CD14-positive monocyte (primary cell): Measurements from ENCODE around the gene ACSL1. TPM values are rescaled to one million over a fixed set of nuclear protein-coding genes. Genes with fewer than 3 reads are reported as not detected.
"Not testable (repeated sequence)": the region's sequence is repeated elsewhere in the genome, so short reads cannot be mapped to it uniquely, and the experiment has no call there.

Experiments used
- DNase-seq, 3 donors: peaks; one replicate each; pipeline ENCODE4 v3.0.0-alpha.2; 2011 to 2022
- H2AFZ ChIP-seq: 2 replicates; pipeline ENCODE4 v1.6.0; 2012; ENCODE audit warnings: mild to moderate bottlenecking, low read depth, low read length, inconsistent platforms; ENCODE audit not compliant: insufficient read depth, poor library complexity, severe bottlenecking
- H3K27ac ChIP-seq, 2 donors: 1 replicate in 1 of 2; 2 replicates in 1 of 2; pipeline ENCODE4 v1.5.1; 2012 to 2013; ENCODE audit warnings: low read length in 2 of 2, control low read depth in 1 of 2, inconsistent platforms in 1 of 2, low read depth in 1 of 2, mild to moderate bottlenecking in 1 of 2
- H3K27me3 ChIP-seq, 2 donors: one replicate each; pipeline versions ENCODE4 v1.6.0 to v1.6.1; 2011 to 2013; ENCODE audit warnings: low read length in 2 of 2; ENCODE audit not compliant: control insufficient read depth in 2 of 2, insufficient read depth in 2 of 2
- H3K36me3 ChIP-seq, 2 donors: replicated peaks in 1 of 2; 1 replicate in 1 of 2; 2 replicates in 1 of 2; pipeline versions ENCODE4 v1.5.1 to v1.6.1; 2012 to 2013; ENCODE audit warnings: low read length in 2 of 2, control low read depth in 1 of 2, inconsistent platforms in 1 of 2, mild to moderate bottlenecking in 1 of 2; ENCODE audit not compliant: insufficient read depth in 2 of 2, control insufficient read depth in 1 of 2
- H3K4me1 ChIP-seq, 2 donors: 1 replicate in 1 of 2; 2 replicates in 1 of 2; pipeline versions ENCODE4 v1.5.1 to v1.6.1; 2012 to 2013; ENCODE audit warnings: low read length in 2 of 2, control low read depth in 1 of 2, inconsistent platforms in 1 of 2, mild to moderate bottlenecking in 1 of 2, moderate library complexity in 1 of 2; ENCODE audit not compliant: insufficient read depth in 2 of 2, control insufficient read depth in 1 of 2
- H3K4me2 ChIP-seq: replicated peaks from 2 replicates; pipeline ENCODE3; 2012; ENCODE audit warnings: low read length, moderate library complexity, mild to moderate bottlenecking; ENCODE audit not compliant: poor library complexity, severe bottlenecking; ENCODE audit errors: extremely low read depth
- H3K4me3 ChIP-seq, 3 experiments: fragments of 200-600 bp in 1 of 3; sonication (generic) in 1 of 3; replicated peaks in 1 of 3; 1 replicate in 2 of 3; 2 replicates in 1 of 3; pipeline ENCODE4 v1.5.1; 2011 to 2013; ENCODE audit warnings: low read length in 3 of 3, mild to moderate bottlenecking in 3 of 3, control low read depth in 2 of 3, low read depth in 2 of 3, inconsistent platforms in 1 of 3, moderate library complexity in 1 of 3
- H3K79me2 ChIP-seq: 2 replicates; pipeline ENCODE4 v1.6.0; 2012; ENCODE audit warnings: mild to moderate bottlenecking, control low read depth, inconsistent platforms, low read length, moderate library complexity; ENCODE audit not compliant: insufficient read depth
- H3K9ac ChIP-seq: 2 replicates; pipeline ENCODE4 v1.6.0; 2017; ENCODE audit warnings: low read length, mild to moderate bottlenecking; ENCODE audit not compliant: insufficient read depth, poor library complexity, severe bottlenecking
- H3K9me3 ChIP-seq, 2 donors: replicated peaks in 1 of 2; 1 replicate in 1 of 2; 2 replicates in 1 of 2; pipeline versions ENCODE4 v1.5.1 to v1.6.1; 2012 to 2013; ENCODE audit warnings: low read length in 2 of 2, control low read depth in 1 of 2; ENCODE audit not compliant: control insufficient read depth in 1 of 2, insufficient read depth in 1 of 2
- H4K20me1 ChIP-seq: 2 replicates; pipeline ENCODE4 v1.6.0; 2012; ENCODE audit warnings: mild to moderate bottlenecking, low read length, control low read depth, moderate library complexity; ENCODE audit not compliant: insufficient read depth
- H3K27ac Mint-ChIP-seq, 7 donors: one replicate each; pipeline ENCODE4 v1.8.0; 2020; ENCODE audit warnings: mild to moderate bottlenecking in 7 of 7, mixed read lengths in 7 of 7, moderate library complexity in 6 of 7, inconsistent platforms in 2 of 7
- H3K27me3 Mint-ChIP-seq, 3 donors: one replicate each; pipeline ENCODE4 v1.8.0; 2021 to 2022; ENCODE audit warnings: low read depth in 3 of 3, mild to moderate bottlenecking in 3 of 3, mixed read lengths in 3 of 3, moderate library complexity in 3 of 3, inconsistent platforms in 1 of 3
- H3K36me3 Mint-ChIP-seq, 2 donors: one replicate each; pipeline ENCODE4 v1.8.0; 2020; ENCODE audit warnings: mixed read lengths in 2 of 2, inconsistent platforms in 1 of 2, mild to moderate bottlenecking in 1 of 2
- H3K4me1 Mint-ChIP-seq: one replicate; pipeline ENCODE4 v1.8.0; 2020; ENCODE audit warnings: mild to moderate bottlenecking, mixed read lengths
- H3K4me3 Mint-ChIP-seq, 2 donors: one replicate each; pipeline ENCODE4 v1.8.0; 2020; ENCODE audit warnings: mild to moderate bottlenecking in 2 of 2, mixed read lengths in 2 of 2, moderate library complexity in 1 of 2
- H3K9me3 Mint-ChIP-seq, 7 donors: one replicate each; pipeline ENCODE4 v1.8.0; 2020 to 2022; ENCODE audit warnings: mixed read lengths in 7 of 7, mild to moderate bottlenecking in 6 of 7, moderate library complexity in 6 of 7, inconsistent platforms in 2 of 7
- WGBS: methylation state at CpG from one replicate; pipeline ENCODE4 v1.1.5; 2013; ENCODE audit warnings: missing lambda C conversion rate; ENCODE audit not compliant: insufficient coverage; 5-methylcytosine and 5-hydroxymethylcytosine counted together
- intact Hi-C, 2 donors: fragments of 100-400 bp; cut with micrococcal nuclease; formaldehyde crosslinking; loops; one replicate each; pipeline versions ENCODE4 v1.15.0 to v1.15.1; 2023
- polyA plus RNA-seq, 3 donors: library from polyadenylated mRNA; depleted of rRNA in 1 of 3; unstranded in 2 of 3; stranded (reverse) in 1 of 3; fragments of 300-500 nt in 2 of 3; fragments of >200 nt in 1 of 3; fragmentation: Illumina TruSeq in 2 of 3; gene quantifications; 1 replicate in 2 of 3; 2 replicates in 1 of 3; pipeline ENCODE4 v1.2.3, GENCODE V29; 2012 to 2021
- TF ChIP-seq, protein P1 (sequence below): fragments of 200-600 bp; IDR thresholded peaks from one replicate; pipeline ENCODE4 v1.8.0; 2022; ENCODE audit warnings: antibody characterized with exemption, mild to moderate bottlenecking

ACSL1 gene
- polyA plus RNA-seq, 3 donors = 72.4 to 115 (median 115) TPM

DNA sequence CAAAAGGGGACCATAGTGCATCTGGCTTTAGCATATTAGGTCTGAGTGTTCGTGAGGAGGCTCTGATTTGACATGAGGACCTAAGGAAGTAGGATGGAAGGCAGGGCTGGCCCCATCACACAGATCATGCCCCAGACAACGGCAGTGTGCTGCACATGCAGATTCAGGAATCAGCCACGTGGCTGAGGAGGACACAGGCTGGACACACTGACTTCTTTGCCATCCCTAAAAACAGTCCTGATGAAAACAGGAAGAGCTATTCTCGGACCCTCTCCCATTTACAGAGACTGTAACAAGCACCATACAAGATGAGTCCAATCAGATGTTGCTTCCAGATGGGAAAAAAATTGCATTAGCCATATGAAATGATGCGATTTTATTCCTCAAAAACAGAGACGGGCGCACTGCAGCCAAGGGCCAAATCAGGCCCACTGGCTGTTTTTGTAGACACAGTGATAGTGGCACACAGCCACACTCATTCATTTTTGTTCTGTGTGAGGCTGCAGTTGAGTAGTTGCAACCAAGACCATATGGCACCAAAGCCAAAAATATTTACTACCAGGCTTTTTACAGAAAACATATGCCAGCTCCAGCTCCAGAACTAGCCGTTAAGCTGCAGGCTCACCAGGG lies 41.0 kb downstream of the ACSL1 start:
- no peak for DNase-seq
- Mint-ChIP-seq H3K9me3 (peaks cover 0 to 4% (median 2%) of the 10 kb centered on the region in 7 donors), H3K27me3 (no peaks in the 10 kb centered on the region), H3K4me1 (peaks cover 33% of the 10 kb centered on the region), H3K36me3 (peaks cover 89 to 98% of the 10 kb centered on the region in 2 donors), H3K4me3 (no peak overlapping the region), H3K27ac (peak overlapping the region in 1 of 7 donors; percentile 4)
- H2AFZ ChIP-seq = no peak overlapping the region
- TF ChIP-seq, protein P1, sequence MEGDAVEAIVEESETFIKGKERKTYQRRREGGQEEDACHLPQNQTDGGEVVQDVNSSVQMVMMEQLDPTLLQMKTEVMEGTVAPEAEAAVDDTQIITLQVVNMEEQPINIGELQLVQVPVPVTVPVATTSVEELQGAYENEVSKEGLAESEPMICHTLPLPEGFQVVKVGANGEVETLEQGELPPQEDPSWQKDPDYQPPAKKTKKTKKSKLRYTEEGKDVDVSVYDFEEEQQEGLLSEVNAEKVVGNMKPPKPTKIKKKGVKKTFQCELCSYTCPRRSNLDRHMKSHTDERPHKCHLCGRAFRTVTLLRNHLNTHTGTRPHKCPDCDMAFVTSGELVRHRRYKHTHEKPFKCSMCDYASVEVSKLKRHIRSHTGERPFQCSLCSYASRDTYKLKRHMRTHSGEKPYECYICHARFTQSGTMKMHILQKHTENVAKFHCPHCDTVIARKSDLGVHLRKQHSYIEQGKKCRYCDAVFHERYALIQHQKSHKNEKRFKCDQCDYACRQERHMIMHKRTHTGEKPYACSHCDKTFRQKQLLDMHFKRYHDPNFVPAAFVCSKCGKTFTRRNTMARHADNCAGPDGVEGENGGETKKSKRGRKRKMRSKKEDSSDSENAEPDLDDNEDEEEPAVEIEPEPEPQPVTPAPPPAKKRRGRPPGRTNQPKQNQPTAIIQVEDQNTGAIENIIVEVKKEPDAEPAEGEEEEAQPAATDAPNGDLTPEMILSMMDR = no peak
- no peaks in the 10 kb centered on the region for H3K9me3 ChIP-seq
- no peak overlapping the region for H3K9ac ChIP-seq
- H3K27ac ChIP-seq = no peak overlapping the region
- peaks cover 68 to 95% of the 10 kb centered on the region in 2 donors for H3K36me3 ChIP-seq
- no peak overlapping the region for H3K4me2 ChIP-seq
- peaks cover 99% of the 10 kb centered on the region for H4K20me1 ChIP-seq
- no peak overlapping the region for H3K4me3 ChIP-seq
- H3K79me2 ChIP-seq = peaks cover 8% of the 10 kb centered on the region
- 93% methylated on average over 4 of the region's 8 CpGs for WGBS
- no peaks in the 10 kb centered on the region for H3K27me3 ChIP-seq
- H3K4me1 ChIP-seq = peaks cover 25 to 29% of the 10 kb centered on the region in 2 donors
- intact Hi-C loops = loop anchor here in 1 of 2 donors (5.0 kb wide), 1 partner anchor 32 kb away; no protein-coding TSS in a partner anchor

DNA sequence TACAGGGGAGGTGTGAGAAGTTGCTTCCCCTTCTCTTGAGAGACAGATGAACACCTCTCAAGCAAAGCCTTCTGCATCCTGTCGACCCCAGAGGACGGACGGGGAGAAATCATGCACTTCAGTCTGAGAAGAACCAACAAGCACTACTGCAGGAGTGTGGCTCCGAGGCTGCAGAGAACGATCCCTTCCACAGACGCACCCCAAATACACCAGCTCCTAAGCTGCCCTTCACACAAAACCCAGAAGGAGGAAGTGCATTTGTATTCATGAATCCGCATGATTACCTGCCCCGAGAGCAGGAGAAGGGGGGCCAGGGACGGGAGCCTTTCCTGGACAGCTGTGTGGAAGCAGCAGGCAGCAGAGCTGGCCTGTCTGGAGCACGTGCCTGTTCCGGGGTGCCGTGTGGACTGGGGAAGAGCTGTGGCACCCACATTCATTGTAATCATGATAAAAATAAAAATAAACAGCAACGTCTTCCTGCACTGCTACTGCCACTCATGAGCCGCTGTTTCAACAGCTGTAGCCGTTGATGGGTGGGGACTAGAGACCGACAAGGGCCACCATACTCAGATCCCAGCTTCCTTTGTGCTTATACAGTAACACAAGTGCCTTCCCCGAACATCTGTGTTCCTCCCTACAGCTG lies 42.9 kb downstream of the ACSL1 start:
- peak in 2 of 3 donors; percentile 13 to 24 for DNase-seq
- Histone ChIP-seq H3K27me3 (no peaks in the 10 kb centered on the region), H3K4me3 (no peak overlapping the region), H3K79me2 (no peaks in the 10 kb centered on the region), H4K20me1 (peaks cover 99% of the 10 kb centered on the region), H2AFZ (no peak overlapping the region), H3K9ac (no peak overlapping the region), H3K9me3 (no peaks in the 10 kb centered on the region), H3K36me3 (peaks cover 70 to 95% of the 10 kb centered on the region in 2 donors), H3K27ac (peak overlapping the region; percentile 49 to 64), H3K4me1 (peaks cover 25 to 29% of the 10 kb centered on the region in 2 donors), H3K4me2 (peak overlapping the region; percentile 4)
- WGBS = 3% methylated on average over 12 of the region's 17 CpGs
- intact Hi-C loops = no loop called here
- TF ChIP-seq, protein P1 = no peak
- no peaks in the 10 kb centered on the region for H3K27me3 Mint-ChIP-seq
- peak overlapping the region; percentile 31 to 48 for H3K4me3 Mint-ChIP-seq
- H3K9me3 Mint-ChIP-seq = peaks cover 3 to 9% (median 5%) of the 10 kb centered on the region in 7 donors
- peaks cover 89 to 98% of the 10 kb centered on the region in 2 donors for H3K36me3 Mint-ChIP-seq
- peak overlapping the region; percentile 68 to 92 (median 82) for H3K27ac Mint-ChIP-seq
- peaks cover 33% of the 10 kb centered on the region for H3K4me1 Mint-ChIP-seq

DNA sequence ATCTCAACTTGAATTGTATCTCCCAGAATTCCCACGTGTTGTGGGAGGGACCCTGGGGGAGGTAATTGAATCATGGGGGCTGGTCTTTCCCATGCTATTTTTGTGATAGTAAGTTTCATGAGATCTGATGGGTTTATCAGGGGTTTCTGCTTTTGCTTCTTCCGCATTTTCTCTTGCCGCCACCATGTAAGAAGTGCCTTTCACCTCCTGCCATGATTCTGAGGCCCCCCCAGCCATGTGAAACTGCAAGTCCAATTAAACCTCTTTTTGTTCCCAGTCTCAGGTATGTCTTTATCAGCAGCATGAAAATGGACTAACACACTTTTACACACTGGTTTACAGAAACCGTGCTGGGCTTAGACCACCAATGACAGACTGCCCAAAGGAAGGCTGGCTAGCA lies 46.6 kb downstream of the ACSL1 start:
- H3K4me2 ChIP-seq, H3K27me3 Mint-ChIP-seq, H3K27me3 ChIP-seq, H3K9me3 Mint-ChIP-seq, H3K27ac ChIP-seq, H3K9ac ChIP-seq, H3K9me3 ChIP-seq, H3K4me3 Mint-ChIP-seq, H3K4me3 ChIP-seq, DNase-seq, intact Hi-C loops, H2AFZ ChIP-seq, H3K79me2 ChIP-seq: not testable (repeated sequence)
- 100% methylated on average over 1 of the region's 4 CpGs for WGBS
- H3K27ac Mint-ChIP-seq = peak overlapping the region in 1 of 7 donors; percentile 12
- peaks cover 65 to 96% of the 10 kb centered on the region in 2 donors for H3K36me3 ChIP-seq
- H4K20me1 ChIP-seq = peaks cover 99% of the 10 kb centered on the region
- peaks cover 27% of the 10 kb centered on the region for H3K4me1 Mint-ChIP-seq
- H3K4me1 ChIP-seq = peaks cover 25 to 29% of the 10 kb centered on the region in 2 donors
- peaks cover 87 to 94% of the 10 kb centered on the region in 2 donors for H3K36me3 Mint-ChIP-seq
